ENCODE measurements around the gene ERGIC1. TPM values are rescaled to one million over a fixed set of nuclear protein-coding genes. Genes with fewer than 3 reads are reported as not detected.

The ERGIC1 gene
- total and polyA plus RNA-seq, 12 donors = 71.9 to 450 (median 248) TPM

GRCh38 chr5:172909931-172910502 is 76.0 kb downstream of the ERGIC1 start:
- Histone ChIP-seq H3K27ac (peak overlapping the region in 4 of 5 donors; percentile 83 to 96 (median 90)), H3K4me1 (replicated peaks in 1 of 2) (peaks cover 1 to 24% of the 10 kb centered on the region in 2 donors), H3K9me3 (replicated peaks in 1 of 3) (no peaks in the 10 kb centered on the region), H3K27me3 (no peaks in the 10 kb centered on the region), H3K36me3 (replicated peaks in 1 of 2) (peaks cover 0 to 25% of the 10 kb centered on the region in 2 donors), H3K4me3 (no peak overlapping the region)
- peak in 1 of 7 donors; percentile 34 for DNase-seq
- intact Hi-C loops (cut with DNase I) = loop anchor here in 1 of 2 donors (10.0 kb wide), 1 partner anchor 135 kb away; the partner anchor contains the start of gene DUSP1
- TF ChIP-seq POLR2A (IDR thresholded peaks at IDR 0.05) = no peak
- TF ChIP-seq, protein P1, sequence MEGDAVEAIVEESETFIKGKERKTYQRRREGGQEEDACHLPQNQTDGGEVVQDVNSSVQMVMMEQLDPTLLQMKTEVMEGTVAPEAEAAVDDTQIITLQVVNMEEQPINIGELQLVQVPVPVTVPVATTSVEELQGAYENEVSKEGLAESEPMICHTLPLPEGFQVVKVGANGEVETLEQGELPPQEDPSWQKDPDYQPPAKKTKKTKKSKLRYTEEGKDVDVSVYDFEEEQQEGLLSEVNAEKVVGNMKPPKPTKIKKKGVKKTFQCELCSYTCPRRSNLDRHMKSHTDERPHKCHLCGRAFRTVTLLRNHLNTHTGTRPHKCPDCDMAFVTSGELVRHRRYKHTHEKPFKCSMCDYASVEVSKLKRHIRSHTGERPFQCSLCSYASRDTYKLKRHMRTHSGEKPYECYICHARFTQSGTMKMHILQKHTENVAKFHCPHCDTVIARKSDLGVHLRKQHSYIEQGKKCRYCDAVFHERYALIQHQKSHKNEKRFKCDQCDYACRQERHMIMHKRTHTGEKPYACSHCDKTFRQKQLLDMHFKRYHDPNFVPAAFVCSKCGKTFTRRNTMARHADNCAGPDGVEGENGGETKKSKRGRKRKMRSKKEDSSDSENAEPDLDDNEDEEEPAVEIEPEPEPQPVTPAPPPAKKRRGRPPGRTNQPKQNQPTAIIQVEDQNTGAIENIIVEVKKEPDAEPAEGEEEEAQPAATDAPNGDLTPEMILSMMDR (IDR thresholded peaks at IDR 0.05) = no peak
- WGBS, 4 donors = 68 to 71% (median 69%) methylated on average over 7 to 8 of the region's 8 CpGs

- intact Hi-C loops (cut with DNase I) = no loop called here
- Histone ChIP-seq H3K27ac (peak overlapping the region; percentile 83 to 96 (median 91)), H3K36me3 (replicated peaks in 1 of 2) (peaks cover 0 to 35% of the 10 kb centered on the region in 2 donors), H3K4me1 (replicated peaks in 1 of 2) (peaks cover 0 to 19% of the 10 kb centered on the region in 2 donors), H3K4me3 (no peak overlapping the region), H3K9me3 (replicated peaks in 1 of 3) (no peaks in the 10 kb centered on the region), H3K27me3 (no peaks in the 10 kb centered on the region)
- peak in 1 of 2 donors; percentile 75 for TF ChIP-seq POLR2A (IDR thresholded peaks at IDR 0.05)
- TF ChIP-seq, protein P1 (IDR thresholded peaks at IDR 0.05) = peak in 5 of 6 experiments; percentile 47 to 65 (median 60)
- 22 to 25% (median 24%) methylated on average over 8 to 9 of the region's 9 CpGs for WGBS, 4 donors
- DNase-seq = peak; percentile 93 to 100 (median 98)
Measured at GRCh38 chr5:172910828-172911627, 77.0 kb downstream of the ERGIC1 start.

GRCh38 chr5:172911628-172911880 is 77.5 kb downstream of the ERGIC1 start:
- TF ChIP-seq, protein P1 (IDR thresholded peaks at IDR 0.05) = no peak
- TF ChIP-seq POLR2A (IDR thresholded peaks at IDR 0.05) = no peak
- Histone ChIP-seq H3K9me3 (replicated peaks in 1 of 3) (no peaks in the 10 kb centered on the region), H3K27ac (peak overlapping the region; percentile 83 to 96 (median 91)), H3K4me1 (replicated peaks in 1 of 2) (peaks cover 0 to 14% of the 10 kb centered on the region in 2 donors), H3K4me3 (no peak overlapping the region), H3K27me3 (no peaks in the 10 kb centered on the region), H3K36me3 (replicated peaks in 1 of 2) (peaks cover 0 to 39% of the 10 kb centered on the region in 2 donors)
- 13 to 24% (median 18%) methylated on average over 2 of the region's 2 CpGs for WGBS, 4 donors
- intact Hi-C loops (cut with DNase I) = no loop called here
- DNase-seq = no peak

GRCh38 chr5:172911976-172912375 is 77.9 kb downstream of the ERGIC1 start:
- H3K27ac ChIP-seq = peak overlapping the region; percentile 83 to 96 (median 91)
- 47 to 79% (median 70%) methylated on average over 1 of the region's 1 CpG for WGBS, 4 donors
- peaks cover 0 to 39% of the 10 kb centered on the region in 2 donors for H3K36me3 ChIP-seq (replicated peaks in 1 of 2)
- H3K27me3 ChIP-seq = no peaks in the 10 kb centered on the region
- TF ChIP-seq POLR2A (IDR thresholded peaks at IDR 0.05) = no peak
- TF ChIP-seq, protein P1 (IDR thresholded peaks at IDR 0.05) = no peak
- H3K9me3 ChIP-seq (replicated peaks in 1 of 3) = no peaks in the 10 kb centered on the region
- no peak for DNase-seq
- intact Hi-C loops (cut with DNase I) = no loop called here
- peaks cover 0 to 14% of the 10 kb centered on the region in 2 donors for H3K4me1 ChIP-seq (replicated peaks in 1 of 2)
- H3K4me3 ChIP-seq = no peak overlapping the region

Measured in adrenal gland (tissue), 12 donors.